B cell (primary cell): ENCODE results near the gene IL11. TPM values are rescaled to one million over a fixed set of nuclear protein-coding genes. Genes with fewer than 3 reads are reported as not detected.

ENCODE experiments used
- ATAC-seq: fragments of 200-7000 bp; cut with Tn5 transposase; one replicate; pipeline ENCODE4 v1.10.0; 2021; ENCODE audit warnings: low read depth, mild to moderate bottlenecking, moderate number of reproducible peaks, moderate library complexity
- CTCF ChIA-PET: fragments of 350-600 bp; sonication (Branson Sonifier 250); formaldehyde crosslinking; loops from one replicate; lab custom pipeline; 2021; ENCODE audit warnings: antibody characterized with exemption, inconsistent platforms; lab: Charles Lee
- POLR2A ChIA-PET: fragments of 350-600 bp; sonication (Branson Sonifier 250); formaldehyde crosslinking; loops from one replicate; lab custom pipeline; 2021; ENCODE audit warnings: antibody characterized with exemption; lab: Charles Lee
- DNase-seq: peaks from one replicate; pipeline ENCODE4 v3.0.0; 2013
- H2AFZ ChIP-seq: 2 replicates; pipeline ENCODE4 v1.6.1; 2012; ENCODE audit warnings: mild to moderate bottlenecking, low read depth, low read length; ENCODE audit not compliant: insufficient read depth, poor library complexity, severe bottlenecking
- H3K27ac ChIP-seq, 2 donors: 1 replicate in 1 of 2; 2 replicates in 1 of 2; pipeline ENCODE4 v1.5.1; 2012 to 2013; ENCODE audit warnings: low read length in 2 of 2, mild to moderate bottlenecking in 2 of 2, moderate library complexity in 1 of 2
- H3K27me3 ChIP-seq, 4 experiments: fragments of 200-600 bp in 1 of 4; sonication (generic) in 1 of 4; replicated peaks in 1 of 4; 1 replicate in 2 of 4; 2 replicates in 2 of 4; pipeline versions ENCODE4 v1.6.1 to v1.7.0; 2013 to 2016; ENCODE audit warnings: low read length in 3 of 4, mild to moderate bottlenecking in 2 of 4, mixed read lengths in 1 of 4, moderate library complexity in 1 of 4; ENCODE audit not compliant: insufficient read depth in 4 of 4, control insufficient read depth in 3 of 4; ENCODE audit errors: control extremely low read depth in 1 of 4
- H3K36me3 ChIP-seq, 2 experiments: replicated peaks in 1 of 2; 1 replicate in 1 of 2; 2 replicates in 1 of 2; pipeline versions ENCODE4 v1.6.1 to v1.7.1; 2013; ENCODE audit warnings: low read length in 1 of 2; ENCODE audit not compliant: insufficient read depth in 2 of 2, control insufficient read depth in 1 of 2; ENCODE audit errors: control extremely low read depth in 1 of 2, extremely low read depth in 1 of 2
- H3K4me1 ChIP-seq, 2 donors: fragments of 200-600 bp in 1 of 2; sonication (generic) in 1 of 2; 1 replicate in 1 of 2; 2 replicates in 1 of 2; pipeline versions ENCODE4 v1.5.1 to v1.6.1; 2013 to 2017; ENCODE audit warnings: low read length in 2 of 2; ENCODE audit not compliant: control insufficient read depth in 2 of 2, insufficient read depth in 2 of 2
- H3K4me2 ChIP-seq: replicated peaks from 2 replicates; pipeline ENCODE3; 2012; ENCODE audit warnings: mild to moderate bottlenecking, low read depth, low read length; ENCODE audit not compliant: poor library complexity, severe bottlenecking
- H3K4me3 ChIP-seq, 5 experiments: fragments of 200-600 bp in 1 of 5; sonication (generic) in 1 of 5; 1 replicate in 3 of 5; 2 replicates in 2 of 5; pipeline versions ENCODE4 v1.5.1 to v1.7.0; 2011 to 2016; ENCODE audit warnings: low read length in 4 of 5, mild to moderate bottlenecking in 4 of 5, low read depth in 2 of 5, control low read depth in 1 of 5, moderate library complexity in 1 of 5; ENCODE audit not compliant: insufficient read depth in 1 of 5; ENCODE audit errors: control extremely low read depth in 1 of 5, extremely low read depth in 1 of 5
- H3K79me2 ChIP-seq: fragments of 200-600 bp; sonication (generic); one replicate; pipeline ENCODE4 v1.6.0; 2016; ENCODE audit warnings: low read length; ENCODE audit not compliant: control insufficient read depth, insufficient read depth
- H3K9ac ChIP-seq: fragments of 200-600 bp; sonication (generic); 2 replicates; pipeline ENCODE4 v1.6.1; 2017; ENCODE audit warnings: mild to moderate bottlenecking, low read length, moderate library complexity
- H3K9me3 ChIP-seq, 3 donors: one replicate each; pipeline versions ENCODE4 v1.6.1 to v1.7.1; 2013; ENCODE audit warnings: low read length in 2 of 3; ENCODE audit not compliant: control insufficient read depth in 2 of 3, insufficient read depth in 1 of 3; ENCODE audit errors: control extremely low read depth in 1 of 3
- H4K20me1 ChIP-seq: 2 replicates; pipeline ENCODE4 v1.6.0; 2012; ENCODE audit warnings: mild to moderate bottlenecking, low read length; ENCODE audit not compliant: insufficient read depth, control insufficient read depth, poor library complexity, severe bottlenecking
- H3K27ac Mint-ChIP-seq: one replicate; pipeline ENCODE4 v1.8.0; 2021; ENCODE audit warnings: mixed read lengths
- H3K27me3 Mint-ChIP-seq: one replicate; pipeline ENCODE4 v1.8.0; 2021; ENCODE audit warnings: mixed read lengths
- H3K4me1 Mint-ChIP-seq: one replicate; pipeline ENCODE4 v1.8.0; 2021; ENCODE audit warnings: mixed read lengths
- H3K4me3 Mint-ChIP-seq: one replicate; pipeline ENCODE4 v1.8.0; 2021; ENCODE audit warnings: mixed read lengths
- H3K9me3 Mint-ChIP-seq: one replicate; pipeline ENCODE4 v1.8.0; 2022; ENCODE audit warnings: mixed read lengths; ENCODE audit not compliant: insufficient read depth
- EZH2 ChIP-seq: IDR thresholded peaks from 2 replicates; pipeline ENCODE4 v1.6.1; 2012; ENCODE audit warnings: borderline replicate concordance, low read depth, mild to moderate bottlenecking, moderate library complexity, low read length; ENCODE audit not compliant: insufficient read depth, poor library complexity, severe bottlenecking
- WGBS: methylation state at CpG from one replicate; pipeline ENCODE4 v1.1.5; 2013; ENCODE audit warnings: missing lambda C conversion rate; ENCODE audit not compliant: insufficient coverage; 5-methylcytosine and 5-hydroxymethylcytosine counted together
- intact Hi-C: fragments of 100-400 bp; cut with micrococcal nuclease; formaldehyde crosslinking; loops from one replicate; pipeline ENCODE4 v1.10.0; 2022
- polyA plus RNA-seq: library from polyadenylated mRNA; depleted of rRNA; stranded (reverse); fragments of >200 nt; gene quantifications from 2 replicates; pipeline ENCODE4 v1.2.3, GENCODE V29; 2012
- total RNA-seq, 2 donors: library from RNA; stranded (reverse); fragments of 120-200 nt in 1 of 2; gene quantifications; 1 replicate in 1 of 2; 2 replicates in 1 of 2; pipeline versions ENCODE4 v1.2.3 to v1.2.4, GENCODE V29; 2013 to 2022
- TF ChIP-seq, protein P1 (sequence below): fragments of 200-600 bp; IDR thresholded peaks from one replicate; pipeline ENCODE4 v1.8.0; 2022; ENCODE audit warnings: antibody characterized with exemption, mild to moderate bottlenecking

The IL11 gene
- total and polyA plus RNA-seq, 2 donors (not counting 1 experiment from before 2014, with no cell fraction given): not detected

DNA sequence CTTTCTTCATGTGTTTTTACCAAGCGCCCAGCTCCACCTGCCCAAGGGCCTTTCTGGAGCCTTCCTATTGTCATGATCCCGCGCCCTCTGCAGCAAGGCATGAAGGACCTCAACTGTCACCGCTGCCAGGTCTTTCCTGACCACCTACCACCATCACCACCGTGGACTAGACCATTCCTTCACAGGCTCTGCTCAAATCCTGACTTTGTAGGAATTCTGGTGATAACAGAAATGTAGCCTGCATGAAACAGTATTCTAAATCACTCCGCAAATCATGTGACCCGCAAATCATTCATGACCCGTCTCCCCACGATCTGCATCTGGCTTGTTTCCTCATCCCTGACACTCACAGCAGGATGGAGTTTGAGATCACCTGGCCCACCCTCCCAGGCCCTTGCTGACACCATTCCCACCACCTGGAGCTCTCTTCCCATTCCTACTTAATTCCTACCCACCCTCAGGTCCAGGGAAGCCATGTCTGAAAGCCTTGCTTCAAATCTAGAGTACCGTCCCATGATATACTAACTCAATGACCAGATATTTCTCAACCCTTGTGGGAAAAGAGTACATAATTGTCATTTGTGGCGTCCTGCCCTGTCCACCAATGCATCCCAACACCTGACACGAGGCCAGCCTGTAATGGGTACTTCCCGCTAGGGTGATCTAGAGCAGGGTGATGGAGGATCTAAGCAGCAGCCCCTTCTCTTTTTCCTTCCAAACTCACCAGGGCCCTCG, 36.0 kb upstream of the IL11 start:
- H3K36me3 ChIP-seq: peaks cover 0 to 42% of the 10 kb centered on the region in 2 experiments

More for the DNA sequence above, 36.0 kb upstream of the IL11 start:
- no peak overlapping the region for H2AFZ ChIP-seq
- ATAC-seq: no peak
- WGBS: 87% methylated on average over 9 of the region's 14 CpGs
- peaks cover 25% of the 10 kb centered on the region for H3K79me2 ChIP-seq
- TF ChIP-seq, protein P1, sequence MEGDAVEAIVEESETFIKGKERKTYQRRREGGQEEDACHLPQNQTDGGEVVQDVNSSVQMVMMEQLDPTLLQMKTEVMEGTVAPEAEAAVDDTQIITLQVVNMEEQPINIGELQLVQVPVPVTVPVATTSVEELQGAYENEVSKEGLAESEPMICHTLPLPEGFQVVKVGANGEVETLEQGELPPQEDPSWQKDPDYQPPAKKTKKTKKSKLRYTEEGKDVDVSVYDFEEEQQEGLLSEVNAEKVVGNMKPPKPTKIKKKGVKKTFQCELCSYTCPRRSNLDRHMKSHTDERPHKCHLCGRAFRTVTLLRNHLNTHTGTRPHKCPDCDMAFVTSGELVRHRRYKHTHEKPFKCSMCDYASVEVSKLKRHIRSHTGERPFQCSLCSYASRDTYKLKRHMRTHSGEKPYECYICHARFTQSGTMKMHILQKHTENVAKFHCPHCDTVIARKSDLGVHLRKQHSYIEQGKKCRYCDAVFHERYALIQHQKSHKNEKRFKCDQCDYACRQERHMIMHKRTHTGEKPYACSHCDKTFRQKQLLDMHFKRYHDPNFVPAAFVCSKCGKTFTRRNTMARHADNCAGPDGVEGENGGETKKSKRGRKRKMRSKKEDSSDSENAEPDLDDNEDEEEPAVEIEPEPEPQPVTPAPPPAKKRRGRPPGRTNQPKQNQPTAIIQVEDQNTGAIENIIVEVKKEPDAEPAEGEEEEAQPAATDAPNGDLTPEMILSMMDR: no peak
- TF ChIP-seq EZH2: no peak
- no peaks in the 10 kb centered on the region for H3K27me3 ChIP-seq
- Mint-ChIP-seq H3K4me1 (peaks cover 32% of the 10 kb centered on the region), H3K4me3 (peak overlapping the region; percentile 98), H3K9me3 (peaks cover 6% of the 10 kb centered on the region), H3K27ac (peak overlapping the region; percentile 88), H3K27me3 (no peaks in the 10 kb centered on the region)
- H3K4me2 ChIP-seq: peak overlapping the region; percentile 90
- peak overlapping the region; percentile 79 for H3K9ac ChIP-seq
- DNase-seq: no peak
- peaks cover 11% of the 10 kb centered on the region for H4K20me1 ChIP-seq
- H3K4me1 ChIP-seq: peaks cover 11 to 25% of the 10 kb centered on the region in 2 donors
- no peak overlapping the region for H3K27ac ChIP-seq
- intact Hi-C loops: loop anchor here (5.0 kb wide), 4 partner anchors 56 to 236 kb away; partner anchors contain the start of genes C19orf85, FIZ1, ISOC2 and ZNF580
- POLR2A ChIA-PET: interaction anchor here (0.6 to 2.3 kb wide), 3 partner anchors 67 to 147 kb away, joined by 3 to 11 read pairs (median 3); partner anchors contain the start of genes KMT5C, PPP6R1 and ZNF628
- peak overlapping the region in 3 of 5 experiments; percentile 77 to 89 (median 79) for H3K4me3 ChIP-seq
- CTCF ChIA-PET: interaction anchor here (0.5 to 0.7 kb wide), 2 partner anchors 11 to 305 kb away, joined by 3 read pairs; no protein-coding TSS in a partner anchor
- peaks cover 0 to 20% (median 3%) of the 10 kb centered on the region in 3 donors for H3K9me3 ChIP-seq
